Colon (tissue), 2 donors: Measurements from ENCODE around the gene ZHX3.
"Not testable (repeated sequence)": the region's sequence is repeated elsewhere in the genome, so short reads cannot be mapped to it uniquely, and the experiment has no call there.

Experiments used
- FAIRE-seq: peaks from 2 replicates; lab custom pipeline; 2012; peaks lifted over from hg19 to GRCh38; lab: Jason Lieb, UNC
- donor health status: control.
- donor health status: control.

ZHX3 gene

DNA sequence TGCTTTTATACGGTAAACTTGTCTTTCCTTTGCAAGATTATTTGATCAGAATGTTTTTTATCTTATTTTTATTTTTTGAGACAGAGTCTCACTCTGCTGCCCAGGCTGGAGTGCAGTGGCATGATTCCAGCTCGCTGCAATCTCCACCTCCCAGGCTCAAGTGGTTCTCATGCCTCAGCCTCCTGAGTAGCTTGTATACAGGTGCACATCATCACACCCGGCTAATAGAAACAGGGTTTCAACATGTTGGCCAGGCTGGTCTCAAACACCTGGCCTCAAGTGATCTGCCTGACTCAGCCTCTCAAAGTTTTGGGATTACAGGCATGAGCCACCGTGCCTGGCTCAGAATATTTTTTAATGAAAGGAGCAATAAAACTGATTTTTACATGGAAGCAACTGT, 14.2 kb upstream of the ZHX3 start:
- FAIRE-seq = no peak

DNA sequence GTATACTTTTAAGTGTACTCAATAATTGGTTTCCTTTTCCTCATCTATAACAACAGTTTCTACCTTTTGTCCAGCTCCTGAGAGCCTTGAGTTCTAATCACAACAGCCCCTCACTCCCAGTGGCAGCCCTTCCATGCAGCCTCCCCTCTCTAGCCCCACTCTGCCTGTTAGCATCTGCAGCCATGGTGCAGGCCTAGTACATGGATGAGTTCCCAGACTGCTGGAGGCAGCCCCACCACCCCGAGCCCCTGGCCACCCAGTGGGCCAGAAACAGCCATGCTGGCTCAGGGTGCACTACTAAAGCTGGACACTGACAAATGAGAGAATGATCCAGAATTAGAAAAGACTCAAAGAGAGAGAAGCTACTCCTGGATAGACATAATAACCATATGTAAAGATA, 13.4 kb upstream of the ZHX3 start:
- no peak for FAIRE-seq

DNA sequence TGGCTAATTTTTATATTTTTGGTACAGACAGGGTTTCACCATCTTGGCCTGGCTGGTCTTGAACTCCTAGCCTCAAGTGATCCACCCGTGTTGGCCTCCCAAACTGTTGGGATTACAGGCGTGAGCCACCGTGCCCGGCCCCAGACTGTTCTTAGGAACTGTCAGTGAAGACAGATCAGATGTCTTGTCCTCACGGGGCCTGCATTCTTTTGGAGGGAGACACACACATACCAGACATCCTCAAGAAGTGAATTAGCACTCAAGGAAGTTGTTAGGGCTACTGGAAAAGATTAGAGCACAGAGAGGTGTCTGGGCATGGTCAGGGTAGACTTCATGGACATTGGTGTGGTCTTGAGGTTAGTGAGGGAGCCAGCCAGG, 12.8 kb upstream of the ZHX3 start:
- FAIRE-seq = no peak

DNA sequence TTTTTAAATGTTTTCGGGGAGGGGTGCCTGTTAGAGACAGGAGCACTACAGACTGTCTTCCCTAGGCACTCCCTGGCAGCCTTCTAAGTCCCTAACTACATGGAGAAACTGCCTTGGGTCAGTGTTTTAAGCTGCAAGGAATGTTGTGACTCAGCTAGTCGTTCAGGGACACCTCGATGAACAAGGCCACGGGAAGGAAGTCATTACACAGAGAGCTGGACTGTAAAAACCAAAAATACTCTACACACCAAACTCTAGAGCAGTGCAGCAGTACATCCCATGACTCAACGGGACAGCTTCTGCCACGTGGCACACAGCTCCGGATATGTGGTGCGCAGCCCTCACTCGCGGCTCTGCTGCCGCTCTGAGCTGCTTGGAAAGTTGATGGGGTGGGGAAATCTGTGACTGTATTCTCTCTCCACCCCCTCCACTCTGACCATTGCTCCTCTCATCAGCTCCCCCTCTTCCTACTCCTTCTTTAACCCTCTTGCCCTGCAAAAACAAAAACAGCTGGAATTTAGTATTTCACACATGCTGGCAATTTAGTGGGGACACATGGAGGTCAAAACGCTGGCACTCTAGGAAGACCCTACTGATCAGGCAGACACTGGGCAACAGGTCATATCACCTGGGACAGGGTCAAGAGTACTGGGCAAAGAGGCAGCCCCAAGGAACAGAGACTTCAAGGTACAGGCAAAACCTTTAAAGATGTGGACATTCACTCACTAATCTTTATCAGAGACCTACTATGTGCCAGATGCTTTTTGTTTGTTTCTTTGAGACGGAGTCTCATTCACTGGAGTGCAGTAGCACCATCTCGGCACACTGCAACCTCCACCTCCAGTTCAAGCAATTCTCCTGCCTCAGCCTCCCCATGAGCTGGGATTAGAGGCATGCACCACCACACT, 12.2 kb upstream of the ZHX3 start:
- no peak for FAIRE-seq

DNA sequence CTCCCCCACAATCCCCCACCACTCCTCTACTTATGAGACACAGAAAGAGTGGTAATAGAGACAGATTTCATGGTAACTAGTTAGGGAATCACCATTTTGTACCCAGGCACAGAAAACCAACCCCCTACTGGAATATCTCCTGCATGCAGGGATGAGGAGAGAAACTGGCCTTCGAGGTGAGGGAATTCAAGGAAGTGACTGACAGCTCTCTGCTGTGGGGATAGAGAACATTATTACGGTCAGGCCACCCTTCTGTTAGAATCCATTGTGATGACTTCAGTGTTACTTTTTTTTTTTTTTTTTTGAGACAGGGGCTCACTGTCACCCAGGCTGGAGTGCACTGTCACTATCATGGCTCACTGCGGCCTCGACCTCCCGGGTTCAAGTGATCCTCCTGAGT, 9.6 kb upstream of the ZHX3 start:
- FAIRE-seq = no peak

DNA sequence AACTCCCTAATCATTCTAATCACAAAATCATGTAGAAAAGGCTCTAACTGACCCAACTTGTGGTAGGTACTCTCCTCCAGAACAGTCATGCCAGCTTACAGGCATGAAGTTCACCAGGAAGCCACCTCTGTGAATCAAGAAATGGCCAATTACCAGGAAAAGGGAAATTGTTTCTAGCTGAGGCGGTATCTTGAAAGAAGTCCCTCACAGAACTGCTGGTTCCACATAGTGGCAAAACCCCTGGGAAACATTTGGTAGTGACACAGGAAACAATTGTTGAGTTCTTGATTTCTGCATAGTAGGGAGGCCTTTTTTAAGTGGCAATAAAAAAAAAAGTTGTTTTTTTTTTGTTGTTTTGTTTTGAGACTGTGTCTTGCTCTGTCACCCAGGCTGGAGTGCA, 3.4 kb upstream of the ZHX3 start:
- no peak for FAIRE-seq

DNA sequence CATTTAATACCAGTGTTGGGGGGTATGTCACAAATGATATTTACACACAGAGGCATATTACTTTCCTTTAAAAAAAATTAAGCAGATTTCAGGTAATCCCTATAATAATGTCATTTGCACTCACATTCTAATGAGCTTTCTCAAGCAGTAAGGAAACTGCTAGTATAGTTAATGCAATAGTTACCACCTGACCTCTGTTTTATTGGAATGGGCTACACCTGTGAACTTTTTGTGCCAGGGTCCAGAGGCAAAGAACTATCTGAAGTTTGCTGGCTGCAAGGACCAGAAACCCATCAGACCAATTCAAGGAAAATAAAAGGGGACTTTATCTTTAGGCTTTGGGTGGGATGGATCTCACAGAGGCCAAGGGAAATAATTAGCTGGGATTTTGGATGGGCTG, 2.9 kb upstream of the ZHX3 start:
- no peak for FAIRE-seq

DNA sequence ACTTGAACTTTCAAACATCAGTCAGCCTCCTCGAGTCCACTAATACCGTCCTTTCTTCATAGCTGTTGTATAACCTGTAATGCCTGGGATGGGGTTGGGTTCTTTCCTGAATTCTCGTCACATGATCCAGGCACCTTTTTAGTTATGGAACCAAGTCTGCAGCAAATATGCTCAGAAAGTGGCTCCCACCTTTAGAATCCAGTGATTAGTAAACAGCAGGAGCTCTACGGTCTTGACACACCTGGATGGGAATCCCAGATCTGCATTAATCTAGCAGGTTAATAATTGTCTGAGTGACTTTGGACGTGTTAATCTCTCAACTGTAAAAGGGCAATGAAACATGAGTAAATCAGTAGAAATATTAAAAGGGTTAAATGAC, 729 bp upstream of the ZHX3 start:
- no peak for FAIRE-seq

DNA sequence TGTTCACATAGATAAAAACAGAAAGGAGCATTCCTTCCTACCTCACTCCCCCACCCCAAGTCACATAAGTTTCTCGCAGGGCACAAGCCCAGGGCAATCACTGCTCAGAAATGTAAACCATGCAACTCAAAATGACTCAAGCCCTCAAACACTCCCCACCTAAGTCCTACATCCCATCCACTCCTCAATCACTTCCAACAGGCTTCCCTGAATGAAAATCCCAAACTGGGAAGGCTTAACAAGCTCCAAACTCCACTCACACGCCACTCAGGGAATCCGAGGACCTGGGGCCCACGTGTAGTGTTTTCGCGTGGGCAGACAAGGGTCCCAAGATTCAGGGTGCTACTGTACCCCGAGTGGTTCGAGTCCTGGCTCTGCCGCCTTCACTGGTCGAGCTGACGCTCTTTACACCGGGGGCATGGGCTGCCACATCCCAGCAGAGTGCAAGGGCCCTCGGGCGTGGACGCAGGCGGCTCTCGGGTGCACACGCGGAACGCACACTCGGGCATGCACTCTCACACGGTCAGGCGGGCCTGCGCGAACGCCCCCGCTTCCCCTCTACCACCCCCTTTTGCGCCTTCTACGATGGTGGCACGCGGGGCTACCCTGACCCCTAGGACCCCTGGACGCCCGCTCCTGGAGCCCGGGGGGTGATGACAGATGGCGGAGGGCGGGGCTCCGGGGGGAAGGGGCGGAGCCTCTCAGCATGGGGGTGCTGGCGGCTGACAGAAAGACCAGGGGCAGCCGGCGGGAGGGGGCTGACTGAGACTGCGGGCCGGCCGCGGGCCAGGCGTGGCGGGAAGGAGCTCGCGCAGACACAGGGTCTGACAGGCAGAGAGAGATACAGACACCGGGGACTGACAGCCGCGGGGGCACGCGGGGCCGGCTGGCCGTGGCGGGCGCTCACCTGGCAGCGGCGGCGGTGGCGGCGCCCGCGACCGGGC, 657 bp downstream of the ZHX3 start:
- no peak for FAIRE-seq

DNA sequence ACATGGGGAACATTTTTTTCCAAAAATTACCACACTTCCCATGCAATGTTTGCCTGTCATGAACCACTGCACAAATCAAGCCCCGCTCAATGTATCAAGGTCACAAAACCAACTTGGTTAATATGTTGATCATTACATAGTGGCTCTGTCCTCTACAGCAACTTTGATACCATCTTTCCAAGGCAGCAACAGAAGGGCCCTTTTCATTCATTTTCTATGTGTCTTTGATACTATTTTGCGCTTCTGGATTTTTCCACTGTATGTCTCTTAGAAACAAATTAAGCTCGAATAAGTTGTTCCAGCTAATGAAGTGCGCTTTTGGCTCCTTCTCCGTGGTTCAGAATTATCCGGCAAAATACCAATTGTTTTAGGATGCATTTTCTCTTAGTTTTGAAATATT, 1.5 kb downstream of the ZHX3 start:
- FAIRE-seq = no peak

DNA sequence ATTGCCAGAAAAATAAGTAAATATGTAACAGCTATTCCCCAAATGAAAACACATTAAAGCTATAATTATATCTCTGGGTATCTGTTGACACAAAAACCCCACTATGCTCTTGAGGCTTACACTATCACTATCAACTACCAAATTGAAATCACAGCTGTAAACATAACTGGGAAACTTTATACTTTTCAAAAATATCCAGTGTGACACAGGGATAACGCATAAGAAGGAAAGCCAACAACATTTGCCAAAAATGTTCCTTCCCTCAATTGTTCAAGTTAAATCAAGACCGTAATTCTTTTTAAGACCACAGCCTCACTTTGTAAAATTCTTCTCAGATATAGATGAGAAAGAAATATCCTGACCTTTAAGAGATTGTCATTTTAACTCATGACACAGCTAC, 3.1 kb downstream of the ZHX3 start:
- no peak for FAIRE-seq

DNA sequence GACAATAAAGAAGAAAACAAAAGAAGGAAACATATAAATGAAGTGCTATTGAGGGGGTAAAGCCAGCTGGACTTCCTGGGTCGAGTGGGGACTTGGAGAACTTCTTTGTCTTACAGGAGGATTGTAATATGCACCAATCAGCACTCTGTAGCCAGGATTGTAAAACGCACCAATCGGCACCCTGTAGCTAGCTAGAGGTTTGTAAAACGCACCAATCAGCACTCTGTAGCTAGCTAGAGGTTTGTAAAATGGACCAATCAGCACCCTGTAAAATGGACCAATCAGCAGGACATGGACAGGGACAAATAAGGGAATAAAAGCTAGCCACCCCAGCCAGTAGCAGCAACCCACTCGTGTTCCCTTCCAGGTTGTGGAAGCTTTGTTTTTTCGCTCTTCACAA, 5.5 kb downstream of the ZHX3 start:
- FAIRE-seq = not testable (repeated sequence)

DNA sequence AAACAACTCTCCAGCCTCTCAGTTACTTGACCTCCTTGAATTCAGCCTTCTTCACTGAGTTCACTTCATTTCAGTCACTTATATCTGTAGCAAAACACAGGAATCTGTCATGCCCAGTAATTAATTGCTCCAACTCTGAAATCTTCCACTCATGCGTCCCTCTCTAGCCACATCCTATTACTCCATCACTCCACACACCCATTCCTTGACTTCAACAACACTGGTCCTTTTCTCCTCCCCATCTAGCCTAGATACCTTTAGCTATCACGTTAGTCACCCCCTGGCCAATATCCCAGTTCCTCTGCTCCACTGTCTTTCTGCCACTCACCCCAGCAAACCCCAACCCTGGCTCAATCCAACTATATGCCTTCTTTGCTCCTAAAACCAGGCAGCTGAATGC, 7.7 kb downstream of the ZHX3 start:
- no peak for FAIRE-seq

DNA sequence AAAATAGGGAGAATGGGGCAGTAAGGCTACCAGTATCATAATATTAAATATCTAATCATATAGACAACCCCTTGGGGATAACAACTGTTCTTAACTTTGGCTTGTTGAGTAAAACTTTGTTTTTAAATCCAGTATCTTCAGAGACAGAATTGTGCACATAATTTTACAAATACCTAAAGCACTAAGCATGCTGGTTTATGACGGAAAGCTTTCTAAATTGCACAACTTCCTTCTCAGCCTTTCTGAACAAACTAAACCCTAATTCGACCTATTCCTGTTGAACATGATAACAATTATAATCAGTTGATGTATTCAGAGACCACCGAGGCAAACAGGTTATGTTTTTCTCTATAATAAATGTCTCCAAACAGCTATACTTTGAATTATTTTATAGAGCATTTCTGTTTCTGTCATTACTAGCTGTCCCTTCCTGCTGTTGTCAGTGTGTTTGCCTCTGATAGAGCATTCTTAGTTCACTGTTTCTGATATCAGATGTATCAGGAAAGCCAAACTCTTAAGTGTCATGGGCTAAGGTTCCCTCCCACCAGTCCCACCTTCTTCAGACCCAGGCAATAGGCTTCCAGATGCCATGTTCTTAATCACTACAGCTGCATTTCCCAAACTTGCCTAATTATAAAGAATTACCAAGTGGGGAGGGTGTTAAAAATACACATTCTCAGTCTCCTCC, 8.7 kb downstream of the ZHX3 start:
- FAIRE-seq = no peak

DNA sequence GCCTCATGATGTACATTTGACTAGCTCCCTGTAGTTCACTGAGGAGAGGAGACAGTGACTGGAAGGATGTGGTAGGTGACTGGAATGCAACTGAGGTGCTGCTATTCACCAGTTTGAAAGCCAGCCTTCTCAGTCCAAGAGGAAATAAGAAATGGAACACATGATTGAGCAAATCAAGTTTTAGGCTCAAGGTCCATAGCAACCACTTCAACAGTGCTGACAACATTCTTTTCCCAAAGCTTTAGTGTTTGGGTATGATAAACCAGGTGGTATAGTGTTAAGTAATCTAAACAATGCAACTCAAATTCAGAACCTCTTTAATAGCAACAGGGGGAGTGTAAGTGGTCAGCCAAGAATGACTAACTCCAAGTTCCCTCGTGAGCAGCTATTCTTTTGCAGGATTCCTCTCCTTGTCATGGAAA, 9.2 kb downstream of the ZHX3 start:
- FAIRE-seq = no peak

DNA sequence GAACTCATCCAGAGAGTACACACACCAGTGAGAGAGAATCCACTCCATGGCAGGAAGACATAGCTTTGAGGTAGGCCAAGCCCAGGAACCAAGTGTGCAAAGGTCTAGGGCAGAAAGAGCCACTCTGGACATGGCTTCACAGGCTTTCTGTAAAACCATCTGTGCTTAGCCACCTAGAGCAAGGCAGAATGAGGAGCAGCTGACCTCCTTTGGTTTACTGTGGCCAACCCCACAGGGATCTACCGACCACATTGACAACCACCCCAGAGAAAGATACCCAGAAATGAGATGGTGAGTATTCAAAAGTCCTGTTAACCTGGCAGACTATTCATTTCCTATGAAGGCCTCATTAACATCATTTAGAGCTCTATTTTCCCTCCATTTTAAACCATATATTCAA, 10.5 kb downstream of the ZHX3 start:
- FAIRE-seq = no peak

DNA sequence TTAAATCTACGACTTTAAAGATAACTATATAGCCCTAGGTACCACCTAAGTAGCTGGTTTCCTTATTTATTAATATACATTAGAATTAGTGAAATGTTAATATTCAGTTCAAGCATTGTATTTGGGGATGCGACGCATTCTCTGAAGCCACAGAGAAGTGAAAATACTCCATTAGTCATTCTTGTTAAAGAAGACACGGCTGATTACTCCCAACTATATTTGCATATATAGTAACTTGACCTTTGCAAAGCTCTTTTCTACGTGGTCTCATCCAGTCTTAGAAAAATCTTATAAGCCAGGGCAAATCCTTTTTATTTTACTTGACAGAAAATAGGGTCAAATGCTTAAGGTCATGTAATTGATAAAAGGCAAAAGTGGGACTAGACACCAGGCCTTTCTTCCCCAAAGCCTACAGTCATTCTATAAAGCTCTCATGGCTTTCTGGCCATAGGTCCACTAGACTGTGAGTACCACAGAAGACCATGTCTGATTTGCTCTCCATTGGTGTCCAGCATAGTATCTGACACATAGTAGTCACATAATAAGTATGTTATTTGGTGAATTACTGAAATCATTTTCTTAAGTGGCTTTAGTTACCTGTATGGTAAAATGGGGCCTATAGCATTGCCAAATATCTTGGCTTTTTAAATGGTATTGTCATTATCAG, 11.3 kb downstream of the ZHX3 start:
- no peak for FAIRE-seq

DNA sequence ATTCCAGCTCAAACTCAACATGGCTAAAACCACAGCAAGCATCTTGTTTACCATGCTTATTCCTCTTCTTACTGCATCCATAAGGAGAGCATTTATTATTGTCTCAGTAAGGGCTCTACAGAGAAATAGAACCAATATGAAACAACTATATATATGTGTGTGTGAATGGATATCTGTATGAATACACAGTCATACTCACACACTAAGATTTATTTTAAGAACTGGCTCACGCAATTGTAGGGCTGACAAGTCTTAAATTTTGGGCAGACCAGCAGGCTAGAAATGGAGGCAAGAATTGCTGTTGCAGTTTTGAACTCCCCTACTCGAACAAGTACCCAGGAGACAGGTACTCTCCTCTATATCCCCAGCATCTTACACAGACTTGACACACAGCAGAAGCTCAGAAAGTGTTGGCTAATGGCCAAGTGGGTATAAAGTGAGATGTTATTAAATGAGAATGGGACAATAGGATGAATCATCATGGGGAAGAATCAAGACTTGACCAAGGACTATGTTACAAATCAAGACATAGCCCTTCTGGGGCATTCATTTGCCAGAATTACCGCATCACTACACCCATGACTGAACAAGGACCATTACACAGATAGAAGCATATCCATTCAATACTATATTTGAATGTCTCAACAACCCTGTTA, 13.0 kb downstream of the ZHX3 start:
- FAIRE-seq = no peak

DNA sequence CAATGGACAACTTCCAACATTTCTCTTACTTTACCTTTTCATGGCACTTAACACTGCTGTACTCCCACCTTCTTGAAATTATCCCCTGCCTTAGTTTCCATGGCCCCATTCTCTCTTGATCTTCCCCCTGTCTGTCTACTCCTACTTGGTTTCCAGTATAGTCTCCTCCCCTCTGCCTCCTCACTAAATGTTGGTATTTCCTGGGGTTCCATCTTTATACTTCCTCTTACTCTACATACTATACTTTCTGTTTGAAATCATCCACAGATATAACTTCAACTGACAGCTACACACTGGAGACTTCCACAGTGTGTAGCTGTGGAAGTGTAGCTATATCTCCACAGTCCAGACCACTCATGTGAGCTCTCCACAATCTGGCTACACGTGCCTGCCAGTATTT, 13.5 kb downstream of the ZHX3 start:
- no peak for FAIRE-seq

DNA sequence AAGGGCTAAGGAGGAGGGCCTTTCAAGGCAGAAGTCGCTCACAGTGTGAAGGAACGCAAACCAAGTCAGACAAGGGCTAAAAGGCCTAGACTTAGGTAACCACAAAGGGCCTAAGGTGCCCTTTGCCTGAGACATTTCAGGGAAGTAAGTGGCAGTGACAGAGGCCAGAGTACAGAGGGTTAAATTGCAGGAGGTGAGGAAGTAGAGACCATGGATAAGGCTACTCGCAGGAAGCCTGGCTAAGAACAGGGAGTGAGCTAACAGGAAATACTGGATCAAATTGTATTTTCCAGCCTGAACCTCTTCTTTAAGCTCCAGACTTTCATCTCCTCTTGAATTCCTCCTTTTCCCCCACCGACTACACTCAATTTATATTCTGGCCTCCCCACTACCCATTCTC, 16.6 kb downstream of the ZHX3 start:
- FAIRE-seq = no peak

DNA sequence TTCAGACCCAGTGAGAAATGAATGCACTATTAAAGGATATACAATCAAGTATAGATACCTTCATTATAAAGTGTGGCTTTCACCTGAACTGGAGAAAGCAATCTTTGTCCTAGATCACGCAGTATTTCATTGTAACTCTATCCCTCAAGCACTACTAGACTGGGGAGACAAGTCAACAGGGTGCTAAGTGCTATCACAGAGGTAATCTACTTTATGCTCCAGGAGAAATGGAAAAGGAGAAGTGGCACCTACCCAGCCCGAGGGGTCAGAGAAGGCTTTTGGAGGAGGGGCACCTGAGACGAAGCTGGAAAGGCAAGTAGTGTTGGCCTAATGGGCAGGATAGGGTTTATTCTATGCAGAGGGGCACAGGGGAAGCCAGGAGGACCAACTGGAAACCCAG, 17.1 kb downstream of the ZHX3 start:
- FAIRE-seq = no peak

DNA sequence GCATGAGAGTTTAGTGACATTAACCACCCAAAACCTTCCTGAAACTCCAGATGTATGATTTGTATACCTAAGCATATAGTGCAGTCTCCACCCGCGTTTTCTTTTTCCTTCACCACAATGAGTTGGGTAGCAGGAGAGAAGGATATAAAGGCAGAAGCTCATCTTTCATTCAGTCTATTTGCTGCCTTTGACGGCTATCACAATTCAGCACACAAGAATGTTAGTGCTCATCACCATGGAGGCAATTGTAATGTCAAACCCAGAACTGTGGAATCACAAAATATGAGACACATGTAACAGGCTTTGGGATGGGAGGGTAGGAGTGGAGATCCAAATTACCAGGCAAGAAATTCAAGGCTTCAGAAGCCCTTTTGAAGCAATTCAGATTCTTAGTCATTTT, 17.6 kb downstream of the ZHX3 start:
- no peak for FAIRE-seq
